Skeletal muscle tissue (tissue), 4 donors: ENCODE measurements around the gene PPFIA3. TPM values are rescaled to one million over a fixed set of nuclear protein-coding genes. Genes with fewer than 3 reads are reported as not detected.
A peak's percentile ranks its signal among the peaks of the same experiment; 100 is the strongest.
"Not testable (repeated sequence)": the region's sequence is repeated elsewhere in the genome, so short reads cannot be mapped to it uniquely, and the experiment has no call there.

Experiments used
- H3K27ac ChIP-seq: one replicate; pipeline ENCODE4 v1.7.0; 2013; ENCODE audit warnings: mild to moderate bottlenecking, low read depth, low read length, inconsistent platforms
- H3K27me3 ChIP-seq, 3 donors: one replicate each; pipeline ENCODE4 v1.7.0; 2013; ENCODE audit warnings: low read length in 3 of 3; ENCODE audit not compliant: control insufficient read depth in 3 of 3, insufficient read depth in 3 of 3
- H3K36me3 ChIP-seq, 3 donors: one replicate each; pipeline ENCODE4 v1.7.0; 2013; ENCODE audit warnings: low read length in 3 of 3; ENCODE audit not compliant: control insufficient read depth in 3 of 3, insufficient read depth in 3 of 3
- H3K4me1 ChIP-seq, 3 donors: one replicate each; pipeline ENCODE4 v1.7.0; 2013; ENCODE audit warnings: low read length in 3 of 3, mild to moderate bottlenecking in 3 of 3; ENCODE audit not compliant: control insufficient read depth in 3 of 3, insufficient read depth in 3 of 3
- H3K4me3 ChIP-seq, 3 donors: one replicate each; pipeline ENCODE4 v1.7.0; 2013; ENCODE audit warnings: low read length in 3 of 3
- H3K9ac ChIP-seq, 3 donors: one replicate each; pipeline ENCODE4 v1.7.0; 2013; ENCODE audit warnings: low read length in 3 of 3, mild to moderate bottlenecking in 3 of 3, moderate library complexity in 2 of 3, low read depth in 1 of 3
- H3K9me3 ChIP-seq, 3 donors: one replicate each; pipeline ENCODE4 v1.7.0; 2013; ENCODE audit warnings: low read length in 3 of 3; ENCODE audit not compliant: control insufficient read depth in 3 of 3
- total RNA-seq: library from RNA; depleted of rRNA; stranded (reverse); fragments of >200 nt; gene quantifications from one replicate; pipeline ENCODE4 v1.2.3, GENCODE V29; 2014
- donor health status: Osteomylitis.

PPFIA3 gene
- total RNA-seq, 1 donor from 2014 or later: 3.1 TPM

DNA sequence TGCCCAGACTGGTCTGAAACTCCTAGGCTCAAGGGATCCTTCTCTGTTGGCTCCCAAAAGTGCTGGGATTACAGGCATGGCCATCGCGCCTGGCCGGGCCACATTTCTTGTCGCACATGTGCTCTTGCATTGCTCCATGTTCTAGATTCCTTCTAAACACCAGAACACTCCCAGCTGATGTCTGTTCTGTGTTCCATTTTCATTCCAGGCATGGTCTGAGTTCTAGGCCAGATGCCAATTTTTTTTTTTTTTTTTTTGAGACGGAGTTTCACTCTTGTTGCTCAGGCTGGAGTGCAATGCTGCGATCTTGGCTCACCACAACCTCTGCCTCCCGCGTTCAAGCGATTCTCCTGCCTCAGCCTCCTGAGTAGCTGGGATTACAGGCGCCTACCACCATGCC lies 2.5 kb downstream of the PPFIA3 start:
- H3K9me3 ChIP-seq, H3K9ac ChIP-seq, H3K27ac ChIP-seq: not testable (repeated sequence)

DNA sequence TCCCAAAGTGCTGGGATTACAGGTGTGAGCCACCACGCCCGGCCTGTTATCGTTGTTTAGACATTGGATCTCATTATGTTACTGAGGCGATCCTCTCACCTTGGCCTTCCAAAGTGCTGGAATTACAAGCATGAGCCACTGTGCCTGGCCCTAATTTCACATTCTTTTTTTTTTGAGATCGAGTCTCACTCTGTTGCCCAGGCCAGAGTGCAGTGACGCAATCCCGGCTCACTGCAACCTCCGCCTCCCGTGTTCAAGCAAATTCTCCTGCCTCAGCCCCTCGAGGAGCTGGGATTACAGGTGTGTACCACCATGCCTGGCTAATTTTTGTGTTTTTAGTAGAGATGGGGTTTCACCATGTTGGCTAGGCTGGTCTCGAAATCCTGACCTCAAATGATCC lies 3.9 kb downstream of the PPFIA3 start:
- not testable (repeated sequence) for H3K27me3 ChIP-seq, H3K9ac ChIP-seq, H3K4me3 ChIP-seq, H3K36me3 ChIP-seq, H3K9me3 ChIP-seq, H3K27ac ChIP-seq
- H3K4me1 ChIP-seq: peaks cover 11 to 25% (median 16%) of the 10 kb centered on the region in 3 donors

More for the DNA sequence above, 2.5 kb downstream of the PPFIA3 start:
- H3K4me3 ChIP-seq, H3K36me3 ChIP-seq, H3K27me3 ChIP-seq: not testable (repeated sequence)
- peaks cover 13 to 28% (median 22%) of the 10 kb centered on the region in 3 donors for H3K4me1 ChIP-seq

DNA sequence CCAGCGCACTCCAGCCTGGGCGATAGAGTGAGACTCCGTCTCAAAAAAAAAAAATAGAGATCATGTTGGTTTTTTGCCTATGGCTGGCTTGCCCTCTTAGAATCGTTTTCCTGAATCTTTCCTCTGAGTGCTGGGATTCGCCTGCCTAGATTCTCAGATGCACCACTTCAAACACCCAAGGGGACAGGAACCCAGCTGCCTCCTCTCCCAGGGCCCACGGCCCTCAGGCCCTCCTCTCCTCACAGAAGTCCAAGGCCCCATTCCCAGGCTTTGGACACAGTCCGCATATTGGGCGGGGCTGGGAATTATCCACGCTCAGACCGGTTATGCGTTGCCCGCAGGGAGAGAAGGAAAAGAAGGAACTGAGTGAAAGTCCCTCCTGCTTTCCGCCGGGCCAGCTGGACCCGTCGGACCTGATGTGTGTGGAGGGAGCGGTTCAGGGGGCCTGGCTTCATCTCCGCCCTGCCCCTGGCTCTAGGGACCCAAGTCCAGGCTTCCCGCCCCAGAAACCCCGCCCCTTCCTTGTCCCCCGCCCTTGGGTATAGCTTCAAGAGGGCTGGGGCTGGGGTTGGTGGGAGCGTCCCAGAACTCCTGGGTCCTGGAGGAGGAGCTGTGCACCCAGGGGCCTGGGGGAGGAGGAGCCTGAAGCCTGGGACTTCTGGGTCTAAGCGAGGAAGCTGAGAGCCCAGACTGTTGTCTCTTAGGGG lies 5.8 kb downstream of the PPFIA3 start:
- no peaks in the 10 kb centered on the region for H3K36me3 ChIP-seq
- H3K9ac ChIP-seq: no peak overlapping the region
- peaks cover 0 to 6% (median 0%) of the 10 kb centered on the region in 3 donors for H3K27me3 ChIP-seq
- no peaks in the 10 kb centered on the region for H3K9me3 ChIP-seq
- no peak overlapping the region for H3K4me3 ChIP-seq
- H3K27ac ChIP-seq: no peak overlapping the region
- peaks cover 16 to 30% (median 20%) of the 10 kb centered on the region in 3 donors for H3K4me1 ChIP-seq

DNA sequence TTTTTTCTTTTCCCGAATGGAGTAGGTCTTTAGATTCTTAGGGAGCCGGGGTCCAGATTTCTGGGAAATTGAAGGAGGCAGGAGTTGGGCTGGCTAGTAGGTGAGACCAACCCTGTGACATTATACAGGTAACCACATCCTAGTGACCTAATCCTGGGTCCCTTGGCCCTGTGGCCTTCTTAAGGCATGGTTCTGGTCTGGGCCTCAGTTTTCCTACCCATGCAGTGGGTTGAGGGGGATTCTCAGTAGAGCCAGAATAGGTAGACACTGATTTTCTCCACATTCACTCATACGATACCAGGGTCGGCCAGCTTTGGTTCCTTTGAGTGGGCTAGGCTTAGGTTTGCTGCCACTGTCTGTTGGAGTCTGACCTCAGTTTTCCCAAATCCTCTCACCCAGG lies 7.2 kb downstream of the PPFIA3 start:
- no peak overlapping the region for H3K4me3 ChIP-seq
- H3K27me3 ChIP-seq: peaks cover 0 to 4% (median 0%) of the 10 kb centered on the region in 3 donors
- no peak overlapping the region for H3K9ac ChIP-seq
- no peaks in the 10 kb centered on the region for H3K36me3 ChIP-seq
- H3K9me3 ChIP-seq: no peaks in the 10 kb centered on the region
- peaks cover 16 to 32% (median 25%) of the 10 kb centered on the region in 3 donors for H3K4me1 ChIP-seq
- no peak overlapping the region for H3K27ac ChIP-seq

DNA sequence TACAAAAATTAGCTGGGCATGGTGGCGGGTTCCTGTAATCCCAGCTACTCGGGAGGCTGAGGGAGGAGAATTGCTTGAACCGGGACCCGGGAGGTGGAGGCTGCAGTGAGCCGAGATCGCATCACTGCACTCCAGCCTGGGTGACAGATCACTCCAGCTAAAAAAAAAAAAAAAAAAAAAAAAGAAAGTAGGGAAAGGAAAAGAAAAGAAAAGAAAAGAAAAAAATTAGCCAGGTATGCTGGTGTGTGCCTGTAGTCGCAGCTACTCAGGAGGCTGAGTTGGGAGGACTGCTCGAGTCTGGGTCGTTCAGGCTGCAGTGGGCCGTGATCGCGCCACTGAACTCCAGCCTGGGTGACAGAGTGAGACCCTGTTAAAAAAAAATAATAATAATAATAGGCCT lies 7.9 kb downstream of the PPFIA3 start:
- H3K9ac ChIP-seq, H3K27me3 ChIP-seq, H3K27ac ChIP-seq, H3K4me3 ChIP-seq, H3K36me3 ChIP-seq, H3K9me3 ChIP-seq: not testable (repeated sequence)
- peaks cover 16 to 32% (median 25%) of the 10 kb centered on the region in 3 donors for H3K4me1 ChIP-seq

DNA sequence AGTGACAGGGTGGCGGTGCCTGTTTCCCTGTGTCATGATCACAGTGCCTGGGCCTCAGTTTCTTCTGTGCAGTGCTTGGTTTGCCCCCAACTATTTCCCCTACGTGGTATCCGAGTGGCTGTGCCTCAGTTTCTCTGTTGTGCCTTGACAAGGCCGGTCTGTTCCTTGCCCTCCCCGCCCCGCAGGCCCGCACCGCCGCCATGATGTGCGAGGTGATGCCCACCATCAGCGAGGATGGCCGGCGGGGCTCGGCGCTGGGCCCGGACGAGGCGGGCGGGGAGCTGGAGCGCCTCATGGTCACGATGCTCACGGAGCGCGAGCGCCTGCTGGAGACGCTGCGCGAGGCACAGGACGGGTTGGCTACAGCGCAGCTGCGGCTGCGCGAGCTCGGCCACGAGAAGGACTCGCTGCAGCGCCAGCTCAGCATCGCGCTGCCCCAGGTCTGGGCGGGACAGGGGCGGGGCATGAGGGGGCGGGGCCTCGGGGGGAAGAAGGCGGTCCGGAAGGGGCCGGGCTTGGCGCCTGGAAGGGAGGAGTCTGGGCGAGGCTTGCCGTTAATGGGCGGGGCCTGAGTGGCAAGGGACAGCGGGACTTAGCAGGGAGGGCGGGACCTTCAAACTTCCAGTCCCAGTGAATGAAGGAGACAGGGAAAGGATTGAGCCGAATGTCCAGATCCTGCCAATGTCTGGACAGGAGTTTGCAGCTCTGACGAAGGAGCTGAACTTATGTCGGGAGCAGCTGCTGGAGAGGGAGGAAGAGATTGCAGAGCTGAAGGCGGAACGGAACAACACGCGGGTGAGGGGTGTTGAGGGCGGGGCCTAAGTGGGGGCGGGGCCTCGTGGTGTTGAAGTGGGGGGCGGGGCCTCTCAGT lies 8.6 kb downstream of the PPFIA3 start:
- peak overlapping the region; percentile 58 for H3K27ac ChIP-seq
- H3K36me3 ChIP-seq: no peaks in the 10 kb centered on the region
- no peaks in the 10 kb centered on the region for H3K9me3 ChIP-seq
- H3K4me1 ChIP-seq: peaks cover 16 to 32% (median 25%) of the 10 kb centered on the region in 3 donors
- peak overlapping the region; percentile 56 to 70 (median 67) for H3K4me3 ChIP-seq
- H3K9ac ChIP-seq: peak overlapping the region in 1 of 3 donors; percentile 8
- peaks cover 0 to 4% (median 0%) of the 10 kb centered on the region in 3 donors for H3K27me3 ChIP-seq

DNA sequence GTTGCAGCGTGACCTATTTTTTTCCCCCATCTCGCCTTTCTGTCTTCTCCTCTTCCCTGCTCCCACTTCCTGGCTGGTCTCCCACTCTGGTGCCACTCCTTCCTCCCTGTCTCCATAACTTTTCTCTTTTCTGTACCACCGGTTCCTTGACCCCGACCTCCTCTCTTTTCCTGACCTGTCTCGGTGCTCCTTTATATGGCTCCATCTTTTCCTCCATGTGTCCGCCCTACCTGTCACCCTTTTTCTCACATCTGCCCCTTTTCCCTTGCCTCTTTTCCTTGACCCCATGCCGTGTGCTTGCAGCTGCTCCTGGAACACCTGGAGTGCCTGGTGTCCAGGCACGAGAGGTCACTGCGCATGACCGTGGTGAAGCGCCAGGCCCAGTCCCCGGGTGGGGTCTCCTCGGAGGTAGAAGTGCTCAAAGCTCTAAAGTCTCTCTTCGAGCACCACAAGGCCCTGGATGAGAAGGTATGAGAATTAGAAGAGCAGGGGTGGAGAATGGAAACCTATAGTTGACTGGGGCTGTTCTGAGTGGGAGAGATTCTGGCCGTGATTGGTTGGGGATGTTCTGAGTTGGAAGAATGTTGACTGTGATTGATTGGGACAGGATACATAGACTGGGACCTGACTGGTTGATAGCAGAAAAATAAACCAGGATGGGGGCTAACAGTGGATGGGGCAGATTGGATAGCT lies 9.3 kb downstream of the PPFIA3 start:
- H3K27ac ChIP-seq: peak overlapping the region; percentile 44
- no peaks in the 10 kb centered on the region for H3K36me3 ChIP-seq
- H3K4me3 ChIP-seq: peak overlapping the region in 1 of 3 donors; percentile 70
- H3K27me3 ChIP-seq: peaks cover 0 to 7% (median 0%) of the 10 kb centered on the region in 3 donors
- H3K4me1 ChIP-seq: peaks cover 20 to 36% (median 29%) of the 10 kb centered on the region in 3 donors
- H3K9ac ChIP-seq: no peak overlapping the region
- no peaks in the 10 kb centered on the region for H3K9me3 ChIP-seq

DNA sequence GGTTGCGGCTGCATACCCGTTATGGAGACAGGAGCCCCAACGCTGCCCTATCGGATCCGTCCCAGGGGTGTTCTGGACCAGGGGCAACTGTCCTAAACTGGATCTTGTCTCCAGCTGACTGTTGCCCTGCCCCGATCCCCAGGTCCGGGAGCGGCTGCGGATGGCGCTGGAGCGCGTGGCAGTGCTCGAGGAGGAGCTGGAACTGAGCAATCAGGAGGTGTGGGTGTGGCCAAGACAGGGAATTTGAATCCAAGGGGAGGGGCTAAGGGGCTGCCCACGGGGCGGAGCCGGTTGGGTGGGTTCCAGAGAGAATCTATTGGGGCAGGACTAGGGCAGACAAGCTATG lies 9.9 kb downstream of the PPFIA3 start:
- peaks cover 0 to 12% (median 1%) of the 10 kb centered on the region in 3 donors for H3K27me3 ChIP-seq
- no peak overlapping the region for H3K27ac ChIP-seq
- H3K4me1 ChIP-seq: peaks cover 26 to 41% (median 32%) of the 10 kb centered on the region in 3 donors
- H3K4me3 ChIP-seq: no peak overlapping the region
- H3K9ac ChIP-seq: no peak overlapping the region
- H3K36me3 ChIP-seq: no peaks in the 10 kb centered on the region
- no peaks in the 10 kb centered on the region for H3K9me3 ChIP-seq

DNA sequence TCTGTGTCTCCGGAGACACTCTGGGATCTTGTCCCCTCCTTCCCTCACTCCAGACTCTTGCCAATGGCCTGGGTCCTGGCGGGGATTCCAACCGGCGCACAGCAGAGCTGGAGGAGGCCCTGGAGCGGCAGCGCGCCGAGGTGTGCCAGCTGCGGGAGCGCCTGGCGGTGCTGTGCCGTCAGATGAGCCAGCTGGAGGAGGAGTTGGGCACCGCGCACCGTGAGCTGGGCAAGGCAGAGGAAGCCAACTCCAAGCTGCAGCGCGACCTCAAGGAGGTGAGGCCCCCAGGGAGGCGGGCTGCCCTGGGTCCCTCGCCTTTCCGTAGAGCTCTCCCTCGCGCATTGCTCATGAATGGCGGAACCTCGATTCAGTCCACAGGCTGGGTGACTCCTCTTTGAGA lies 11.0 kb downstream of the PPFIA3 start:
- Histone ChIP-seq H3K9ac (peak overlapping the region in 1 of 3 donors; percentile 16), H3K27me3 (peaks cover 5 to 18% (median 5%) of the 10 kb centered on the region in 3 donors), H3K36me3 (no peaks in the 10 kb centered on the region), H3K4me3 (no peak overlapping the region), H3K27ac (no peak overlapping the region), H3K9me3 (no peaks in the 10 kb centered on the region), H3K4me1 (peaks cover 28 to 46% (median 37%) of the 10 kb centered on the region in 3 donors)
